ENCODE measurements around the gene ARMCX6. TPM values are rescaled to one million over a fixed set of nuclear protein-coding genes. Genes with fewer than 3 reads are reported as not detected.

Gene ARMCX6
- total RNA-seq, result 10 to 100 TPM in 3 of 4 donors, 1 to 10 TPM in 1; 5.1 to 43.6 (median 38.0) TPM

GRCh38 chrX:101617211-101618191 is at the start of gene ARMCX6:
TSS of gene ARMCX6 (minus strand) at chrX:101618000. CDS start at chrX:101616620, 1,380 bp downstream.
- Histone ChIP-seq H3K27me3 (no peaks in the 10 kb centered on the region), H3K27ac (peak within 1 kb of the TSS; percentile 78 to 85), H3K36me3 (no peaks in the 10 kb centered on the region), H3K9me3 (no peaks in the 10 kb centered on the region), H3K4me1 (no peaks in the 10 kb centered on the region), H3K4me3 (peak within 1 kb of the TSS; percentile 37 to 48)
- intact Hi-C loops (cut with DNase I; ENCODE audit: low total_unique reads), result no loop called here
- TF ChIP-seq POLR2A (IDR thresholded peaks at IDR 0.05) (peak; percentile 33 to 39), CTCF (IDR thresholded peaks at IDR 0.05) (peak in 3 of 4 experiments; percentile 21 to 43 (median 36))
- peak; percentile 76 to 81 for DNase-seq

- Histone ChIP-seq H3K27me3 (no peaks in the 10 kb centered on the region), H3K4me1 (no peaks in the 10 kb centered on the region), H3K9me3 (no peaks in the 10 kb centered on the region), H3K4me3 (peak within 1 kb of the TSS; percentile 40 to 56), H3K27ac (peak within 1 kb of the TSS; percentile 79 to 88), H3K36me3 (no peaks in the 10 kb centered on the region)
- DNase-seq, result peak; percentile 73 to 79
- TF ChIP-seq POLR2A (IDR thresholded peaks at IDR 0.05), result peak; percentile 46 to 80
- no peak for TF ChIP-seq CTCF (IDR thresholded peaks at IDR 0.05)
- intact Hi-C loops (cut with DNase I; ENCODE audit: low total_unique reads), result no loop called here
Observed at GRCh38 chrX:101659601-101660063, 41.8 kb upstream of the ARMCX6 start, which contains the start of gene ARMCX2. TSS of gene ARMCX2 (minus strand) at chrX:101659850. CDS start at chrX:101657588, 2,262 bp downstream.

- Histone ChIP-seq H3K4me1 (no peaks in the 10 kb centered on the region), H3K36me3 (no peaks in the 10 kb centered on the region), H3K27ac (peak overlapping the region; percentile 79 to 88), H3K9me3 (no peaks in the 10 kb centered on the region), H3K4me3 (peak overlapping the region; percentile 40 to 56), H3K27me3 (no peaks in the 10 kb centered on the region)
- DNase-seq, result peak; percentile 71 to 76
- TF ChIP-seq CTCF (IDR thresholded peaks at IDR 0.05) (no peak), POLR2A (IDR thresholded peaks at IDR 0.05) (peak in 1 of 2 donors; percentile 53)
- intact Hi-C loops (cut with DNase I; ENCODE audit: low total_unique reads), result no loop called here
Observed at GRCh38 chrX:101658661-101659491, 41.1 kb upstream of the ARMCX6 start.

GRCh38 chrX:101657495-101657894 is 39.7 kb upstream of the ARMCX6 start:
- TF ChIP-seq POLR2A (IDR thresholded peaks at IDR 0.05) (no peak), CTCF (IDR thresholded peaks at IDR 0.05) (no peak)

More at GRCh38 chrX:101657495-101657894, 39.7 kb upstream of the ARMCX6 start:
- DNase-seq, result no peak
- intact Hi-C loops (cut with DNase I; ENCODE audit: low total_unique reads), result no loop called here
- H3K4me1 ChIP-seq, result no peaks in the 10 kb centered on the region
- no peak overlapping the region for H3K27ac ChIP-seq
- H3K9me3 ChIP-seq, result no peaks in the 10 kb centered on the region
- no peaks in the 10 kb centered on the region for H3K27me3 ChIP-seq
- no peaks in the 10 kb centered on the region for H3K36me3 ChIP-seq
- no peak overlapping the region for H3K4me3 ChIP-seq
